GM12891 (cell line): ENCODE results near the gene RAB8B.

ENCODE experiments used
- PAX5 ChIP-seq: IDR thresholded peaks from 2 replicates; pipeline ENCODE4 v1.6.1; 2011; ENCODE audit warnings: low read length, moderate library complexity, mild to moderate bottlenecking; ENCODE audit not compliant: insufficient read depth, severe bottlenecking
- POLR2A ChIP-seq: IDR thresholded peaks from 2 replicates; pipeline ENCODE4 v1.6.1; 2011; ENCODE audit warnings: low read depth, low read length, control low read depth
- POLR2AphosphoS5 ChIP-seq: IDR thresholded peaks from 2 replicates; pipeline ENCODE4 v1.6.1; 2011; ENCODE audit warnings: low read depth, low read length, control low read depth
- POU2F2 ChIP-seq: IDR thresholded peaks from 2 replicates; pipeline ENCODE4 v1.6.1; 2011; ENCODE audit warnings: low read depth, mild to moderate bottlenecking, control low read depth, low read length, moderate library complexity
- SPI1 ChIP-seq: IDR thresholded peaks from 2 replicates; pipeline ENCODE4 v1.6.1; 2011; ENCODE audit warnings: low read depth, low read length, control low read depth
- TAF1 ChIP-seq: IDR thresholded peaks from 2 replicates; pipeline ENCODE4 v1.6.1; 2011; ENCODE audit warnings: low read depth, low read length, control low read depth

DNA sequence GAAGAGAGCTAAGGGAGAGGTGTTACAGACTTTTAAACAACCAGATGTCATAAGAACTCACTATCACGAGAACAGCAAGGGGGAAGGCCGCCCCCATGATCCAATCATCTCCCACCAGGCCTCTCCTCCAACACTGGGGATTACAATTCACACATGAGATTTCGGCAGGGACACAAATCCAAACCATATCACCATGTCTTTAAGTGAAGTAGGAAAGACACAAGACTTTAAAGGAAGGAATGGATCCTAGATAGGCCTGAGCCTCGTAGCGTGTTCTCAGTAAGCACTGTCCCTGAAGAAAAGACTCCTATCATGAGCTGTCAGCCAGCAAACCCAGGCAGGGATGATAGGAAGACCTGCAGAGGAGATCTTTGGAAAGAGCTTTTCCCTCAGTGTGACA is 17.0 kb upstream of the RAB8B start:
- TF ChIP-seq POLR2A = no peak
- TF ChIP-seq POLR2AphosphoS5 = no peak
- no peak for TF ChIP-seq POU2F2
- TF ChIP-seq TAF1 = no peak
- no peak for TF ChIP-seq PAX5
- TF ChIP-seq SPI1 = no peak
